Measurements from ENCODE around the gene LRRN4CL. TPM values are rescaled to one million over a fixed set of nuclear protein-coding genes. Genes with fewer than 3 reads are reported as not detected.
A peak's percentile ranks its signal among the peaks of the same experiment; 100 is the strongest.

The LRRN4CL gene
- total RNA-seq, 3 donors from 2014 or later: 9.8 to 15.1 (median 13.6) TPM

DNA sequence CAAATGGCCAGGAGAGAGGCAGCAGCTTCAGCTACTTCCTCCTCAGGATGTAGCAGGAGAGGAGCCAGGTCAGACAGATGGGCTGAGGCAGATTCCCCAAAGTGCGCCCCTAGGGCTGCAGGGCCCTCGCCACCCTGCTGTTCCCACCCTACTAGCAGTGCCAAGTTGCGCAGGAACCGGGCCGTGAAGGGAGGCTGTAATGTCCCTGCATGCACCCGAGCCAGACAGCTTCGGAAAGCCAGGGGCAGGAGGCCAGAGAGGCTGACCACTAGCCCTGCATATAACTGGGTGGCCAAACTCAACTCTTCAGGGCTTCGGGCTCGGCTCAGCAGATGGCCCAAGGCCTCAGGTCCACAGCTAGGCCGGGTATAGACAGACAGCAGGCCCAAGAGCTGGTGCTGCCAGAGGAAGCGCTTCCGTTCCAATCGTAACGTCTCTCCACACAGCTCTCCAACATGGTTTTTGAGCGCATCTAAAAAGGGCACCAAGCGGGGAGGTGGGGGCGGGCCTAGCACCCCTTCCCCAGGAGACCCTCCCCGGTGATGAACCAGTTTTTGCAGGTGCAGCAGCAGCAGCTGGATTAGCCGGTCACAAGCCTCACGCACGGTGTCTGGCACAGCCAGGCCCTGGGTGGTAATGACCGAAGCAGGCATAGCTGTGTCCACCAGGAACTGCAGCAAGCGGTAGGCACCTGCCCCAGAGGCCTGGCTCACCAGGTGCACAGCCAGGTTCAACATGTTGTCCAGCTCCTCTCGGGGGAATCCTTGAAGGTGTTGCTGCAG is 41.0 kb downstream of the LRRN4CL start:
- no peak overlapping the region for H3K27ac ChIP-seq
- no peak for DNase-seq (ENCODE audit: low spot score in 2 of 2)
- H3K27me3 ChIP-seq: no peaks in the 10 kb centered on the region
- no peaks in the 10 kb centered on the region for H3K9me3 ChIP-seq
- H3K36me3 ChIP-seq: no peaks in the 10 kb centered on the region
- TF ChIP-seq POLR2A (IDR thresholded peaks at IDR 0.05) (no peak), CTCF (IDR thresholded peaks at IDR 0.05) (no peak), POLR2AphosphoS5 (IDR thresholded peaks at IDR 0.05) (no peak)
- no peak overlapping the region for H3K4me3 ChIP-seq
- intact Hi-C loops (cut with DNase I; ENCODE audit: low total_unique reads): no loop called here
- H3K4me1 ChIP-seq: peaks cover 5 to 17% of the 10 kb centered on the region in 2 donors

GRCh38 chr11:62647609-62648005 is 41.7 kb downstream of the LRRN4CL start:
- no peak overlapping the region for H3K27ac ChIP-seq
- TF ChIP-seq CTCF (IDR thresholded peaks at IDR 0.05) (no peak), POLR2AphosphoS5 (IDR thresholded peaks at IDR 0.05) (no peak), POLR2A (IDR thresholded peaks at IDR 0.05) (no peak)
- intact Hi-C loops (cut with DNase I; ENCODE audit: low total_unique reads): no loop called here

DNA sequence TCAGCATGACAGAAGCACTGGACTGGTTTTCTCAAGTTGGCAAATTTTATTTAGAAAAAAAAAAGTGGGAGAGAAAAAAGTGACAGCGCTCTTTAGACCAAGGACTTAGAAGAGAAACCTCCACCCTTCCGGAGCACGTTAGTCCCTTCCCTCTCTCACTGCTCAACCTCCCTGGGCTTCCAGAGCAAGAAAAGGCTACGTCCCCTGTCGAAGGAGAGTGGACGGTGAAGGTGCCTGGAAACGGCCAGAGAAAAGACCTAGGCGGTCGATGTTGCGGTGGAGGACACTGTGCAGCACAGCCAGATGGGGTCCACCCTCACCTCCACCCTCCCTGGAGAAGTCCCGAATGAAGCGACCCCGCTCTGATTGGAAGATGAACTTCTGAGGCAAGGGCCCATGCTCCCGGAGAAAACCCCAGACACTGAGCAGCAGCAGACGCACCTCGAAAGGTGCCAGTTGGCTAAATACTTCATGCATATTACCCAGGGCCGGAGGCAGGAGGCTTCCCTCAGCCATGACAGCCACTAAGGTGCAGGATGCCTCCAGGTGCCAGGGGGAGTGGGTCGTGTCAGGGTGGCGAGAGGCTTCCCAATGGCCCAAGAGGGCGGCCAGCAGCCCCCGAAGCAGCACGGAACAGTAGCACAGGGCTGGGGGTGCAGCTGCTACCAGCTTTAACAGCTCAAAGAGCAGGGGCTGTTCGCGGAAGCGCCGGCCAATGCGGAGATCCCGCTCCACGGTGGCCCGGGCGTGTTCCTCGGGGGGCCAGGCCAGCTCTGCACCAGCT is 42.3 kb downstream of the LRRN4CL start:
- Histone ChIP-seq H3K36me3 (peaks cover 5% of the 10 kb centered on the region), H3K27me3 (no peaks in the 10 kb centered on the region), H3K9me3 (no peaks in the 10 kb centered on the region), H3K4me3 (peak overlapping the region; percentile 11 to 96 (median 96)), H3K4me1 (peaks cover 5 to 17% of the 10 kb centered on the region in 2 donors), H3K27ac (peak overlapping the region in 1 of 2 donors; percentile 95)
- no peak for DNase-seq (ENCODE audit: low spot score in 2 of 2)
- TF ChIP-seq POLR2AphosphoS5 (IDR thresholded peaks at IDR 0.05) (no peak), CTCF (IDR thresholded peaks at IDR 0.05) (no peak), POLR2A (IDR thresholded peaks at IDR 0.05) (no peak)
- intact Hi-C loops (cut with DNase I; ENCODE audit: low total_unique reads): no loop called here

More at GRCh38 chr11:62647609-62648005, 41.7 kb downstream of the LRRN4CL start:
- Histone ChIP-seq H3K36me3 (peaks cover 4% of the 10 kb centered on the region), H3K9me3 (no peaks in the 10 kb centered on the region), H3K4me3 (no peak overlapping the region), H3K27me3 (no peaks in the 10 kb centered on the region), H3K4me1 (peaks cover 5 to 17% of the 10 kb centered on the region in 2 donors)
- no peak for DNase-seq (ENCODE audit: low spot score in 2 of 2)

- H3K4me3 ChIP-seq: peak within 1 kb of the TSS; percentile 85 to 96 (median 96)
- intact Hi-C loops (cut with DNase I; ENCODE audit: low total_unique reads): no loop called here
- peak within 1 kb of the TSS; percentile 89 to 95 for H3K27ac ChIP-seq
- H3K36me3 ChIP-seq: peaks cover 5% of the 10 kb centered on the region
- H3K27me3 ChIP-seq: no peaks in the 10 kb centered on the region
- DNase-seq (ENCODE audit: low spot score in 2 of 2): peak; percentile 100
- H3K4me1 ChIP-seq: peaks cover 5 to 10% of the 10 kb centered on the region in 2 donors
- H3K9me3 ChIP-seq: no peaks in the 10 kb centered on the region
- TF ChIP-seq CTCF (IDR thresholded peaks at IDR 0.05): peak in 1 of 3 donors; percentile 22
- TF ChIP-seq POLR2AphosphoS5 (IDR thresholded peaks at IDR 0.05): peak; percentile 78 to 92 (median 79)
- peak; percentile 75 for TF ChIP-seq POLR2A (IDR thresholded peaks at IDR 0.05)
Measured at GRCh38 chr11:62645946-62646824, 43.1 kb downstream of the LRRN4CL start, which contains the start of gene GANAB. GANAB (minus strand) TSS chr11:62646613; CDS start chr11:62646599, 14 bp downstream.

Measured in breast epithelium (tissue), 4 donors.